Subcutaneous adipose tissue (tissue), 4 donors: ENCODE measurements around the gene KIAA0408. TPM values are rescaled to one million over a fixed set of nuclear protein-coding genes. Genes with fewer than 3 reads are reported as not detected.

Experiments
- small RNA-seq: library from RNA; depleted of rRNA; stranded (forward); fragments of <200 nt; gene quantifications from one replicate; pipeline ENCODE3, GENCODE V24; 2016
- total RNA-seq, 4 donors: library from RNA; depleted of rRNA; stranded (reverse); fragments of >200 nt; gene quantifications; one replicate each; pipeline ENCODE4 v1.1.0, GENCODE V29; 2016
- TF ChIP-seq, protein P1 (sequence below): fragments of 450-650 bp; IDR thresholded peaks from one replicate; pipeline ENCODE4 v1.5.1; 2016; ENCODE audit warnings: low read depth, mild to moderate bottlenecking, control low read depth, antibody characterized with exemption, moderate library complexity

Gene KIAA0408
- total RNA-seq, 4 donors from 2014 or later = 7.2 to 85.9 (median 51.7) TPM

DNA sequence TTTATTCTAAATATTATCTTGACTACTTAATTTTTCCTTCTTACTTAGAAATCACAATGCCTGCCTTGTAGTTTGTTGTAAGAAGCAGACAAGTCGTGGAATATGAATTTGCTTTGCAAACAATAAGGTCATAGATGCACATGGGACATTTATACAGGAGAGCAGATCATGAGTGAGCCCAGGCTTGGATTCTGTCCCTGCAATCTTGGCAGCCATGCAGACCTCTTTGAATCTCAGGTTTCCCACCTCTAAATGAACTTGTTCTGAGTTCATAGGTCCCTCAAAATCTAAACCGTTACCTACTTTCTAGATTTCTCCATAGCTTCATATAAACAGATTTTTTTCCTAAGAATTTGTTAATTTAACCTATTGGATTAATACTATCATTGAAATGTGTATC, 19.5 kb downstream of the KIAA0408 start:
- TF ChIP-seq, protein P1, sequence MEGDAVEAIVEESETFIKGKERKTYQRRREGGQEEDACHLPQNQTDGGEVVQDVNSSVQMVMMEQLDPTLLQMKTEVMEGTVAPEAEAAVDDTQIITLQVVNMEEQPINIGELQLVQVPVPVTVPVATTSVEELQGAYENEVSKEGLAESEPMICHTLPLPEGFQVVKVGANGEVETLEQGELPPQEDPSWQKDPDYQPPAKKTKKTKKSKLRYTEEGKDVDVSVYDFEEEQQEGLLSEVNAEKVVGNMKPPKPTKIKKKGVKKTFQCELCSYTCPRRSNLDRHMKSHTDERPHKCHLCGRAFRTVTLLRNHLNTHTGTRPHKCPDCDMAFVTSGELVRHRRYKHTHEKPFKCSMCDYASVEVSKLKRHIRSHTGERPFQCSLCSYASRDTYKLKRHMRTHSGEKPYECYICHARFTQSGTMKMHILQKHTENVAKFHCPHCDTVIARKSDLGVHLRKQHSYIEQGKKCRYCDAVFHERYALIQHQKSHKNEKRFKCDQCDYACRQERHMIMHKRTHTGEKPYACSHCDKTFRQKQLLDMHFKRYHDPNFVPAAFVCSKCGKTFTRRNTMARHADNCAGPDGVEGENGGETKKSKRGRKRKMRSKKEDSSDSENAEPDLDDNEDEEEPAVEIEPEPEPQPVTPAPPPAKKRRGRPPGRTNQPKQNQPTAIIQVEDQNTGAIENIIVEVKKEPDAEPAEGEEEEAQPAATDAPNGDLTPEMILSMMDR = no peak

DNA sequence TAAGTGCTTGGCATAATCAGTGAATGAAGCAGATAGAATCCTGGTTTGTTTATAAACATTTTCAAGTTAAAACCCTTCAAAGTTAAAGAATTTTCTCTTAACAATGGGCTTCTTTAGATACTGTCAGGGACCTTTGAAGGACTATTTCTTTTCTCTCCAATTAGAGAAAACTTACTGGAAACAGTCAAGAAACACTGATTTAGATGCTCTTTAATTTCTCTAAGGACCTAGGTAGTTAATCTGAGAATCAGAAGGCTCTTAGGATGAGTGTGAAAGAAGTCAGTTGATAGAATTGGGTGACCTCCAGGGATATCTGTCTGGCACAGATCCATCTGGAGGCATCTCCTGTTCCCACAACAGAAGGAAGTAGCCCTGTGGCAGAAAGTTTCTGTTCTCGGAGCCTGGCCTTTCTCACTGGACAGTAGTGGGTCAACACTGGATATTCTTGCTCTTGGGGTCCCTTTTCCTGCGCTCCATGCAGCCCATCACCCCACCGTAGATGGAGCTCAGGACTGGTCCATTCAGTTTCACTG, 22.5 kb downstream of the KIAA0408 start:
- TF ChIP-seq, protein P1 = no peak

DNA sequence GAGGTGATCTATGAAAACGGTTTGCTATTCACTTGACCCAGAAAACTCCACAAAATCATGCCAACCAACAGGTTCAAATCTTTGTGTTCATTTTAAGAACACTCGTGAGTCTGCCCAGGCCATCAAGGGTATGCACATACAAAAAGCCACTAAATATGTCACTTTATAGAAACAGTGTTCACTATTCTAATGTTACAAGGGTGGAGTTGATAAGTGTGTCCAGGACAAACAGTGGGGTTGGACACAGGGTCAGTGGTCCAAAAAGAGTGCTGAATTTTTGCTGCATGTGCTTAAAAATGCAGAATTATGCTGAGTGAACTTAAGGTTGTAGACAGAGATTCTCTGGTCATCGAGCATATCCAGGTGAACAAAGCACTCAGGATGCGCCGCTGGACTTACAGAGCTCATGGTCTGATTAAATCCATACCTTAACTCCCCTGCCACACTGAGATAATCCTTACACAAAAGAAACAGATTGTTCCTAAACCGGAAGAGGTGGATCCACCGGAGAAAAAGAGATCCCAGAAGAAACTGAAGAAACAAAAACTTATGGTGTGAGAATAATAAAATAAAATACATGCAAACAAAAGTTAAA, 23.5 kb downstream of the KIAA0408 start:
- TF ChIP-seq, protein P1 = no peak

DNA sequence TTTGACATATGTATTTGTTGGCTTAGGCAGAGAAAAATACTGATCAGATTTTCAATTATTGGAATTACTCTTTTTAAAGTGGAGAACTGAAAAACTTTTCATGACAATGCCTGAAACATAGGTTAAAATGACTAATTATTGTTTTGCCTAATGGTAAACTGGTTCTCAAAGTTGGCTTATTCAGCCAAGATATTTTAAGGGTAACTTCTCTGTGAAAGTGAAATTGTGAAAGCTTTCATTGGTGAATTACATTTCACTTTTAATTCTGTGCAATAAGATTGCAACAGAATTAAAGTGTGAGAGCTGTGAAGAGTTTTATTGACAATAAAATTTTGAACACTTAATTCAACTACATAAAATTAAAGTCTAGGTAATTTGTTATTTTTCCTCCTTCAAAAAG, 24.5 kb downstream of the KIAA0408 start:
- TF ChIP-seq, protein P1 = no peak

DNA sequence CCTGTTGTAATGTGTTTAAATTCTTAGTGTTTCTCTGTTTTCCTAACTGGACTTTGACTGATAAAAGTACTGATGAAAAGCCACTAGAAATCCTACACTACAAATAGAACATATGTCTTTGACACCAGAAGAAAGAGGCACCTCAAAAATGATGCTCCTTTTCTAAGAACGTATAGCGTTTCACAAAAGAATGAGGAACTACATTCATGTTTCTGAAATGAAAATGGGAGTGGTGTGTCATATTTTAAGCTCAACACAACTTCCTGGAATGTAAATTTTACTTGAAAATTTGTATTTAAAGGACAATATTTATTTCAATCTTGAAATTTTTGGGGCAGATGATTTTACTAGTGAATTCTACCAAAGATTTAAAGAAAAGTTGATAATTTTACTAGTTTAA, 35.3 kb downstream of the KIAA0408 start:
- TF ChIP-seq, protein P1 = no peak

DNA sequence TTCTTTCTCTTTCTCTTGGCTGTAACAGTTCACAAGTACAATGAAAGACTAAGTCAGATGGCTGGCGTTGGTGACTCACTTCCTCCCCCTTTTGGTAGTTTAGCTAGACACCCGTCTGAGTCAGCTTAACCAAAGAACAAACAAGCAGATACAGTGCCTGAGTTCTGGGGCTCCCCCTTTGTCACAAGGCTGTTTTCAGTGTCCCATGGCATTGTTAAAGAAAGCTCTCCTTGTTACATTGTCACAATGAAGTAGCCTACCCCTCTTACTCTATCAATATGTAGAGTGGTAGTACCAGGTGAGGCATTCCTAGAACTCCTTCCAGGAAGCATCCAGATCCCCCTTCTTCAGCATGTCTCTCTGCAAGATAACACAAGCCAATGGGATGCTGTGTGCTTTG, 38.6 kb downstream of the KIAA0408 start:
- TF ChIP-seq, protein P1 = no peak

DNA sequence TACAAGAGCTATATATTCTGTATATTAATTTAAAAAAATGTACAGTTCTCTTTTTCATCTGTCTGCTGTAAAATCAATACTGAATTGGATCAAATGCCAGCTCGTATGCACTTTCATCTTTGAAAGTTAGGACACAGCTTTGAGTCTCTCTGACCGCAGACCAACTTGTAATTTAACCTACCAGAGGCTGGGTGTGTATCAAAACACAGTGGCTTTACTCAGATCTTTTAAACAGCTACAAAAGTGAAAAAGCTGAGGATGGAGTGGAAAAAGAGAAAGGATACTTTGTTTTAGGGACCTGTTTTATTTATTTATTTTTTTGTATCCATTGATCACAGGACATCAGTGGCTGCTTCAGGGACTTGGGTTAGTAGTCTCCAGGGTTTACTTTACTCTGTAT, 44.1 kb downstream of the KIAA0408 start:
- TF ChIP-seq, protein P1 = no peak

Small RNA genes lying within 50 kb of the gene (small RNA-seq; reads per million reads assigned to genes)
- gene KIAA0408 = not detected

Other genes with a start within 250 kb of the KIAA0408 start
- gene RNF146, start 192.5 kb downstream of the KIAA0408 start, total RNA-seq = 100 to 1,000 TPM in 2 of 4 donors, 10 to 100 TPM in 2; 67.8 to 118 (median 98.1) TPM
- gene ECHDC1, start 115.8 kb downstream of the KIAA0408 start, total RNA-seq = 100 to 1,000 TPM in 3 of 4 donors, 10 to 100 TPM in 1; 83.8 to 139 (median 122) TPM
- gene C6orf58, start 117.8 kb upstream of the KIAA0408 start, total RNA-seq = not detected